HepG2 (cell line): ENCODE measurements around the gene IP6K1. TPM values are rescaled to one million over a fixed set of nuclear protein-coding genes. Genes with fewer than 3 reads are reported as not detected.

Experiments used
- ATAC-seq: fragments of 200-7000 bp; cut with Tn5 transposase; 3 replicates; pipeline ENCODE4 v1.9.1; 2020; ENCODE audit warnings: mild to moderate bottlenecking, moderate library complexity
- BruUV-seq: library from RNA; stranded (reverse); fragments of 400-500 nt; replicated peaks from 2 replicates; lab custom pipeline; 2021; lab: Mats Ljungman, UMichigan
- CTCF ChIA-PET: fragments of 300-600 bp; formaldehyde crosslinking; extraction: SDS; loops from one replicate; lab custom pipeline; 2021; ENCODE audit warnings: low total read pairs, inconsistent platforms, low intra/inter-chr PET ratio; lab: Yijun Ruan, JAX
- POLR2A ChIA-PET: fragments of 350-600 bp; sonication (Branson Sonifier 250); formaldehyde crosslinking; loops from one replicate; lab custom pipeline; 2020; ENCODE audit warnings: antibody characterized with exemption, inconsistent platforms; lab: Yijun Ruan, JAX
- DNase-seq: peaks from one replicate; pipeline ENCODE4 v3.0.0-alpha.2; 2015; ENCODE audit warnings: low spot score
- FAIRE-seq: peaks from 3 replicates; lab custom pipeline; 2011; peaks lifted over from hg19 to GRCh38; lab: Jason Lieb, UNC
- H2AFZ ChIP-seq: one replicate; pipeline ENCODE4 v1.6.1; 2011; ENCODE audit warnings: low read length, inconsistent platforms
- H3K27ac ChIP-seq: fragments of 300-600 bp; 3 replicates; pipeline ENCODE4 v1.8.0; 2011; ENCODE audit warnings: mixed run types, mild to moderate bottlenecking, mixed read lengths, low read length, inconsistent platforms; ENCODE audit not compliant: insufficient read depth; ENCODE audit errors: extremely low read length
- H3K27me3 ChIP-seq, 2 experiments: fragments of 200-600 bp in 1 of 2; 2 replicates in 1 of 2; 3 replicates in 1 of 2; pipeline versions ENCODE4 v1.6.0 to v1.8.0; 2011; ENCODE audit warnings: low read length in 2 of 2, mild to moderate bottlenecking in 2 of 2, moderate library complexity in 2 of 2, inconsistent platforms in 1 of 2; ENCODE audit not compliant: insufficient read depth in 2 of 2, control insufficient read depth in 1 of 2
- H3K36me3 ChIP-seq, 2 experiments: fragments of 200-600 bp in 1 of 2; replicated peaks in 1 of 2; 2 replicates in 1 of 2; 3 replicates in 1 of 2; pipeline versions ENCODE4 v1.5.1 to v1.8.0; 2011; ENCODE audit warnings: low read length in 2 of 2, inconsistent platforms in 1 of 2; ENCODE audit not compliant: insufficient read depth in 2 of 2, control insufficient read depth in 1 of 2
- H3K4me1 ChIP-seq: 2 replicates; pipeline ENCODE4 v1.5.1; 2012; ENCODE audit warnings: low read length, inconsistent platforms; ENCODE audit not compliant: insufficient read depth
- H3K4me2 ChIP-seq: 2 replicates; pipeline ENCODE4 v1.6.0; 2011; ENCODE audit warnings: low read depth, low read length, inconsistent platforms
- H3K4me3 ChIP-seq, 3 experiments: fragments of 200-600 bp in 1 of 3; sonication (generic), shearing (Covaris generic) in 1 of 3; replicated peaks in 1 of 3; 2 replicates each; pipeline ENCODE4 v1.5.1; 2011 to 2016; ENCODE audit warnings: low read length in 3 of 3, inconsistent platforms in 2 of 3, low read depth in 2 of 3, mild to moderate bottlenecking in 2 of 3, control low read depth in 1 of 3, mixed read lengths in 1 of 3; ENCODE audit not compliant: insufficient read depth in 1 of 3
- H3K79me2 ChIP-seq: one replicate; pipeline ENCODE4 v1.6.1; 2011; ENCODE audit warnings: low read length, inconsistent platforms; ENCODE audit not compliant: insufficient read depth
- H3K9ac ChIP-seq: 2 replicates; pipeline ENCODE4 v1.6.0; 2011; ENCODE audit warnings: mild to moderate bottlenecking, low read depth, low read length, inconsistent platforms; ENCODE audit not compliant: insufficient read depth
- H3K9me3 ChIP-seq: 2 replicates; pipeline ENCODE4 v1.5.1; 2012; ENCODE audit warnings: mild to moderate bottlenecking, low read length
- H4K20me1 ChIP-seq: 2 replicates; pipeline ENCODE4 v1.6.0; 2011; ENCODE audit warnings: inconsistent platforms, mild to moderate bottlenecking, low read length, moderate library complexity; ENCODE audit not compliant: insufficient read depth
- E2F2 ChIP-seq: sonication (generic); formaldehyde crosslinking; IDR thresholded peaks from 2 replicates; pipeline ENCODE4 v1.4.0; 2020; ENCODE audit warnings: missing genetic modification reagents, borderline replicate concordance
- ELF3 ChIP-seq: IDR thresholded peaks from 2 replicates; pipeline ENCODE4 v1.6.1; 2016; ENCODE audit warnings: missing genetic modification reagents, missing compliant biosample characterization
- ELF4 ChIP-seq: sonication (generic); formaldehyde crosslinking; IDR thresholded peaks from 2 replicates; pipeline ENCODE4 v1.5.0; 2020; ENCODE audit warnings: missing genetic modification reagents, mild to moderate bottlenecking, moderate library complexity, borderline replicate concordance
- FOXJ3 ChIP-seq: sonication (generic); formaldehyde crosslinking; IDR thresholded peaks from 2 replicates; pipeline ENCODE4 v1.4.0; 2020; ENCODE audit warnings: missing genetic modification reagents, mild to moderate bottlenecking, borderline replicate concordance
- HCFC1 ChIP-seq: fragments of 150-350 bp; IDR thresholded peaks from 2 replicates; pipeline ENCODE4 v1.6.1; 2014; ENCODE audit warnings: low read depth, low read length
- JDP2 ChIP-seq: sonication (generic); formaldehyde crosslinking; IDR thresholded peaks from 2 replicates; pipeline ENCODE4 v1.8.1; 2022; ENCODE audit warnings: missing genetic modification reagents, borderline replicate concordance
- KMT2B ChIP-seq: IDR thresholded peaks from 2 replicates; pipeline ENCODE4 v1.6.1; 2016; ENCODE audit warnings: missing genetic modification reagents, missing compliant biosample characterization
- MYNN ChIP-seq: sonication (generic); formaldehyde crosslinking; IDR thresholded peaks from 2 replicates; pipeline ENCODE4 v1.4.0; 2020; ENCODE audit warnings: mild to moderate bottlenecking, low read depth, missing genetic modification reagents
- SALL1 ChIP-seq: sonication (generic); formaldehyde crosslinking; IDR thresholded peaks from 2 replicates; pipeline ENCODE4 v1.8.0; 2022; ENCODE audit warnings: mild to moderate bottlenecking, missing genetic modification reagents
- SKI ChIP-seq: fragments of 450-650 bp; IDR thresholded peaks from one replicate; pipeline ENCODE4 v1.6.1; 2018; ENCODE audit warnings: mild to moderate bottlenecking; ENCODE audit not compliant: partially characterized antibody
- SSRP1 ChIP-seq: IDR thresholded peaks from 2 replicates; pipeline ENCODE4 v1.6.1; 2016; ENCODE audit warnings: control low read depth
- ZNF3 ChIP-seq: IDR thresholded peaks from 2 replicates; pipeline ENCODE4 v1.7.0; 2017; ENCODE audit warnings: inconsistent platforms
- WGBS: methylation state at CpG from one replicate; pipeline ENCODE4 v1.1.6; 2017; ENCODE audit warnings: low lambda C conversion rate; 5-methylcytosine and 5-hydroxymethylcytosine counted together
- in situ Hi-C: cut with HindIII; loops from 2 replicates; pipeline ENCODE4 v1.10.0; 2017; ENCODE audit warnings: low pct_unique_long_range_greater_than_20kb; ENCODE audit not compliant: extremely low pct_ligation_motif_present
- intact Hi-C: fragments of 100-400 bp; cut with micrococcal nuclease; formaldehyde crosslinking; loops from one replicate; pipeline ENCODE4 v1.10.0; 2022; ENCODE audit not compliant: unreplicated experiment
- polyA plus RNA-seq, 8 experiments: library from polyadenylated mRNA; depleted of rRNA in 3 of 8; stranded (reverse) in 7 of 8; unstranded in 1 of 8; fragments of >200 nt; fragmentation: Illumina TruSeq in 4 of 8; extraction: Trizol in 4 of 8; gene quantifications; 2 replicates each; pipeline versions ENCODE4 v1.2.1 to v1.2.3, GENCODE V29; 2011 to 2016; ENCODE audit warnings: low read depth in 4 of 8, missing spikeins in 1 of 8, mixed read lengths in 1 of 8; ENCODE audit not compliant: insufficient read depth in 1 of 8
- total RNA-seq, 5 experiments: library from RNA; depleted of rRNA; stranded (reverse); fragments of >200 nt; fragmentation: Illumina TruSeq; extraction: Trizol; gene quantifications; 2 replicates each; pipeline ENCODE4 v1.2.3, GENCODE V29; 2016; ENCODE audit warnings: low read depth in 1 of 5
- TF ChIP-seq, protein P1 (sequence below): sonication (generic); formaldehyde crosslinking; IDR thresholded peaks from 2 replicates; pipeline ENCODE4 v1.9.0; 2021; ENCODE audit warnings: missing genetic modification reagents, borderline replicate concordance
- TF ChIP-seq, protein P2 (sequence below): sonication (generic); formaldehyde crosslinking; IDR thresholded peaks from 2 replicates; pipeline ENCODE4 v1.4.0; 2020; ENCODE audit warnings: missing genetic modification reagents

IP6K1 gene
- total and polyA plus RNA-seq, 2 of the 13 experiments (the other 11 are each of a cell fraction or from before 2014, with no cell fraction given), result 17.7 to 29.7 TPM

DNA sequence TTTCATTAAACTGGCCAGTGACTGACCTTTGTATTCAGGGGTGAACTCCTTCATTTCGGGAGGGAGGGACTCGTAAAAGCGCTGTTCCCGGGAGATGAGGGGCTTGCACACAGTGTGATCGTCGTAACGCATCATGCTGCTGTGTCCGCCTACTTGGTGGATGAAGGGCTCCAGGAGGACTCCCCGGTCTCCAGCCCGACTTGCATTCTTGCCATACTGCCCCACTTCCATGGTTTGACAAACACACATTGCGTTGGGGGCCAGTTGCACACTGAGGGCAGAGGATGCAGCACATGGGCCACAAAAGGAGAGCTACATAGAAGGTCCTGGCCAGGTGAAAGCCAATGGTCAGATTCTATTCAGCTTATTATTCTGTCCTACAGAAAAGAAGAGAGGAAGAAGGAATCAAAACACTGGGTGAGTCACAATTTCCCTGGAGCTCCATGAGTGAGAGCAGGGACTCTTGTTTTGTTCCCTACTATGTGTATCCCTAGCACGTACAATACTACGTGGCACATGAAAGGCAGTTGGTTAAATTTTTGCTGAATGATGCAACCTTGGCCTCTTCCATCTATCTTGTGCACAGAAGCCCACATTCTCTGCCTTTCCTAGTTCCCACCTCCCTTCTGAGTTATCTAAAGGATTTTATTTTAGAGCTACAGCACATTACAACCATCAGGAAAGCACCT, 38.4 kb downstream of the IP6K1 start (continued):
- peak; percentile 71; the same call in 1 of the 2 replicates for TF ChIP-seq SSRP1 (CRISPR knock-in tag)
- TF ChIP-seq SKI, result no peak

DNA sequence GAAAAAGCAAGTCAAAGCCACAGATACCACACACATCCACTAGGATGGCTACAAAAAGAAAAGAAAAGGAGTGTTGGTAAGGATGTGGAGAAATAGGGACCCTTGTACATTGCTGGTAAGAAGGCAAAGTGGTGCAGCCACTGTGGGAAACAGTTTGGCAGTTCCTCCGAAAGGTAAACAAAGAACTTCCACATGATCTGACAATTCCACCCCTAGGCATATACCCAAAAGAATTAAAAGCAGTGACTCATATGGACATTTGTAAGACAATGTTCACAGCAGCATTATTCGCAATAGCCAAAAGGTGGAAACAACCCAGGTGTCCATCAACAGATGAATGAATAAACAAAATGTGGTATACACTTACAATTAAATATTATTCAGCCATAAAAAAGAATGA, 40.4 kb downstream of the IP6K1 start:
- Histone ChIP-seq H3K27ac (no peak overlapping the region), H3K4me3 (no peak overlapping the region), H2AFZ (no peak overlapping the region), H3K9ac (no peak overlapping the region), H3K4me1 (peaks cover 48% of the 10 kb centered on the region), H3K4me2 (no peak overlapping the region), H3K9me3 (no peaks in the 10 kb centered on the region), H3K36me3 (peaks cover 5 to 30% of the 10 kb centered on the region in 2 experiments), H4K20me1 (no peaks in the 10 kb centered on the region), H3K27me3 (no peaks in the 10 kb centered on the region), H3K79me2 (peaks cover 43% of the 10 kb centered on the region)
- BruUV-seq, result no TSS peak
- ChIA-PET CTCF (no interaction called here), POLR2A (no interaction called here)
- 95% methylated on average over 2 of the region's 2 CpGs for WGBS
- FAIRE-seq (no peak), ATAC-seq (no peak), DNase-seq (no peak)
- intact Hi-C loops (no loop called here), in situ Hi-C loops (no loop called here)
- TF ChIP-seq, protein P1, sequence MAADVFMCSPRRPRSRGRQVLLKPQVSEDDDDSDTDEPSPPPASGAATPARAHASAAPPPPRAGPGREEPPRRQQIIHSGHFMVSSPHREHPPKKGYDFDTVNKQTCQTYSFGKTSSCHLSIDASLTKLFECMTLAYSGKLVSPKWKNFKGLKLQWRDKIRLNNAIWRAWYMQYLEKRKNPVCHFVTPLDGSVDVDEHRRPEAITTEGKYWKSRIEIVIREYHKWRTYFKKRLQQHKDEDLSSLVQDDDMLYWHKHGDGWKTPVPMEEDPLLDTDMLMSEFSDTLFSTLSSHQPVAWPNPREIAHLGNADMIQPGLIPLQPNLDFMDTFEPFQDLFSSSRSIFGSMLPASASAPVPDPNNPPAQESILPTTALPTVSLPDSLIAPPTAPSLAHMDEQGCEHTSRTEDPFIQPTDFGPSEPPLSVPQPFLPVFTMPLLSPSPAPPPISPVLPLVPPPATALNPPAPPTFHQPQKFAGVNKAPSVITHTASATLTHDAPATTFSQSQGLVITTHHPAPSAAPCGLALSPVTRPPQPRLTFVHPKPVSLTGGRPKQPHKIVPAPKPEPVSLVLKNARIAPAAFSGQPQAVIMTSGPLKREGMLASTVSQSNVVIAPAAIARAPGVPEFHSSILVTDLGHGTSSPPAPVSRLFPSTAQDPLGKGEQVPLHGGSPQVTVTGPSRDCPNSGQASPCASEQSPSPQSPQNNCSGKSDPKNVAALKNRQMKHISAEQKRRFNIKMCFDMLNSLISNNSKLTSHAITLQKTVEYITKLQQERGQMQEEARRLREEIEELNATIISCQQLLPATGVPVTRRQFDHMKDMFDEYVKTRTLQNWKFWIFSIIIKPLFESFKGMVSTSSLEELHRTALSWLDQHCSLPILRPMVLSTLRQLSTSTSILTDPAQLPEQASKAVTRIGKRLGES, result no peak
- no peak for TF ChIP-seq JDP2
- TF ChIP-seq ELF3 (CRISPR knock-in tag), result no peak
- TF ChIP-seq, protein P2, sequence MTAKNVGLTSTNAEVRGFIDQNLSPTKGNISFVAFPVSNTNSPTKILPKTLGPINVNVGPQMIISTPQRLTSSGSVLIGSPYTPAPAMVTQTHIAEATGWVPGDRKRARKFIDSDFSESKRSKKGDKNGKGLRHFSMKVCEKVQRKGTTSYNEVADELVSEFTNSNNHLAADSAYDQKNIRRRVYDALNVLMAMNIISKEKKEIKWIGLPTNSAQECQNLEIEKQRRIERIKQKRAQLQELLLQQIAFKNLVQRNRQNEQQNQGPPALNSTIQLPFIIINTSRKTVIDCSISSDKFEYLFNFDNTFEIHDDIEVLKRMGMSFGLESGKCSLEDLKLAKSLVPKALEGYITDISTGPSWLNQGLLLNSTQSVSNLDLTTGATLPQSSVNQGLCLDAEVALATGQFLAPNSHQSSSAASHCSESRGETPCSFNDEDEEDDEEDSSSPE (CRISPR knock-in tag), result no peak
- no peak for TF ChIP-seq ZNF3
- no peak for TF ChIP-seq KMT2B (CRISPR knock-in tag)
- no peak for TF ChIP-seq FOXJ3 (CRISPR knock-in tag)
- no peak for TF ChIP-seq SALL1 (CRISPR knock-in tag)
- no peak for TF ChIP-seq ELF4
- no peak for TF ChIP-seq E2F2 (CRISPR knock-in tag)
- TF ChIP-seq MYNN, result no peak
- TF ChIP-seq HCFC1, result no peak
